Choroid plexus epithelial cell (primary cell): ENCODE measurements around the gene OSTC.

ENCODE experiments used
- DNase-seq: peaks from one replicate; pipeline ENCODE4 v3.0.0-alpha.2; 2010; ENCODE audit warnings: low read depth
- H3K4me3 ChIP-seq: 2 replicates; pipeline ENCODE4 v1.5.1; 2011; ENCODE audit warnings: low read depth, mild to moderate bottlenecking, control low read depth, low read length, moderate library complexity
- CTCF ChIP-seq: conservative IDR thresholded peaks from 2 replicates; pipeline ENCODE4 v1.5.1; 2011; ENCODE audit warnings: low read depth, mild to moderate bottlenecking, control low read depth, inconsistent platforms, low read length, moderate library complexity

OSTC gene

GRCh38 chr4:108646706-108647105, 3.7 kb upstream of the OSTC start:
- no peak for DNase-seq
- no peak for TF ChIP-seq CTCF
- H3K4me3 ChIP-seq: no peak overlapping the region

GRCh38 chr4:108649863-108650211, 562 bp upstream of the OSTC start:
- no peak for DNase-seq
- no peak for TF ChIP-seq CTCF
- peak overlapping the region; percentile 33 for H3K4me3 ChIP-seq

- peak; percentile 84 for DNase-seq
- H3K4me3 ChIP-seq: peak overlapping the region; percentile 94
- no peak for TF ChIP-seq CTCF
These were observed 804 bp downstream of the OSTC start for GRCh38 chr4:108651014-108651791.

- no peak for TF ChIP-seq CTCF
- H3K4me3 ChIP-seq: no peak overlapping the region
- no peak for DNase-seq
These were observed 12.2 kb downstream of the OSTC start for GRCh38 chr4:108662629-108663028.

- no peak for TF ChIP-seq CTCF
- H3K4me3 ChIP-seq: no peak overlapping the region
- DNase-seq: no peak
These were observed 24.1 kb downstream of the OSTC start for GRCh38 chr4:108674356-108674977.

GRCh38 chr4:108681321-108681809, 31.0 kb downstream of the OSTC start:
- DNase-seq: no peak
- no peak for TF ChIP-seq CTCF

GRCh38 chr4:108683479-108683878, 33.1 kb downstream of the OSTC start:
- peak; percentile 74 for DNase-seq
- peak; percentile 52 for TF ChIP-seq CTCF
- H3K4me3 ChIP-seq: no peak overlapping the region

More at GRCh38 chr4:108681321-108681809, 31.0 kb downstream of the OSTC start:
- no peak overlapping the region for H3K4me3 ChIP-seq
